Stomach (tissue), 9 donors: Measurements from ENCODE around the gene ZNF607. TPM values are rescaled to one million over a fixed set of nuclear protein-coding genes. Genes with fewer than 3 reads are reported as not detected.

Experiments
- DNase-seq, 2 donors: peaks; one replicate each; pipeline versions ENCODE4 v3.0.0 to v3.0.0-alpha.2; 2013 to 2019
- H3K27ac ChIP-seq, 5 donors: fragments of 200-600 bp in 4 of 5; sonication (generic) in 4 of 5; one replicate each; pipeline ENCODE4 v1.5.1; 2013 to 2019; ENCODE audit warnings: mild to moderate bottlenecking in 1 of 5, moderate library complexity in 1 of 5
- H3K27me3 ChIP-seq, 3 donors: fragments of 200-600 bp; sonication (generic); one replicate each; pipeline ENCODE4 v1.5.1; 2017 to 2019; ENCODE audit warnings: mixed run types in 1 of 3
- H3K36me3 ChIP-seq, 4 donors: fragments of 200-600 bp; sonication (generic); 1 replicate in 3 of 4; 2 replicates in 1 of 4; pipeline ENCODE4 v1.5.1; 2016 to 2019
- H3K4me1 ChIP-seq, 4 donors: fragments of 200-600 bp; sonication (generic); one replicate each; pipeline ENCODE4 v1.5.1; 2016 to 2019
- H3K4me3 ChIP-seq, 4 donors: fragments of 200-600 bp; sonication (generic) in 3 of 4; one replicate each; pipeline ENCODE4 v1.5.1; 2016 to 2019; ENCODE audit warnings: mild to moderate bottlenecking in 1 of 4
- H3K9me3 ChIP-seq, 4 donors: fragments of 200-600 bp; sonication (generic); one replicate each; pipeline ENCODE4 v1.5.1; 2016 to 2019
- CTCF ChIP-seq, 7 experiments: fragments of 450-650 bp in 4 of 7; fragments of 200-600 bp in 3 of 7; sonication (generic) in 3 of 7; IDR thresholded peaks; one replicate each; pipeline ENCODE4 v1.5.1; 2016 to 2019; ENCODE audit warnings: antibody characterized with exemption in 7 of 7, control low read depth in 2 of 7, mild to moderate bottlenecking in 1 of 7
- EP300 ChIP-seq: sonication (generic); formaldehyde crosslinking; IDR thresholded peaks from one replicate; pipeline ENCODE4 v1.6.1; 2017; ENCODE audit warnings: antibody characterized with exemption
- POLR2A ChIP-seq, 4 donors: fragments of 450-650 bp; IDR thresholded peaks; one replicate each; pipeline ENCODE4 v1.6.1; 2016; ENCODE audit warnings: antibody characterized with exemption in 4 of 4, control low read depth in 2 of 4, mild to moderate bottlenecking in 1 of 4, moderate library complexity in 1 of 4
- POLR2AphosphoS5 ChIP-seq, 3 donors: sonication (generic); formaldehyde crosslinking; IDR thresholded peaks; one replicate each; pipeline ENCODE4 v1.6.1; 2016; ENCODE audit warnings: antibody characterized with exemption in 3 of 3
- WGBS, 5 donors: extraction: QIAGEN DNeasy Blood & Tissue Kit in 3 of 5; methylation state at CpG; one replicate each; pipeline versions ENCODE4 v1.1.5 to v1.1.7; 2013 to 2018; 5-methylcytosine and 5-hydroxymethylcytosine counted together
- intact Hi-C: fragments of 100-400 bp; cut with DNase I; formaldehyde crosslinking; loops from one replicate; pipeline ENCODE4 v1.15.1; 2023; ENCODE audit warnings: low total_unique reads
- polyA plus RNA-seq, 3 donors: library from polyadenylated mRNA; stranded (reverse); fragments of 200-250 nt; gene quantifications; one replicate each; pipeline ENCODE4 v1.2.3, GENCODE V29; 2013
- total RNA-seq, 5 donors: library from RNA; depleted of rRNA; stranded (reverse); fragments of >200 nt; gene quantifications; one replicate each; pipeline versions ENCODE4 v1.1.0 to v1.2.3, GENCODE V29; 2014 to 2016
- donor health status: healthy with polysubstance abuse.
- donor health status: Bipolar disorder and iron deficiency.
- donor health status: healthy.

The ZNF607 gene
- total and polyA plus RNA-seq, 8 donors: 0.76 to 7.0 (median 3.6) TPM

GRCh38 chr19:37725181-37725580, 5.6 kb upstream of the ZNF607 start:
- no peaks in the 10 kb centered on the region for H3K27me3 ChIP-seq
- H3K9me3 ChIP-seq: peaks cover 0 to 52% (median 21%) of the 10 kb centered on the region in 4 donors
- intact Hi-C loops: no loop called here
- H3K4me1 ChIP-seq: no peaks in the 10 kb centered on the region
- WGBS, 5 donors: 83 to 97% (median 89%) methylated on average over 2 of the region's 2 CpGs
- DNase-seq: peak in 1 of 2 donors; percentile 5
- H3K27ac ChIP-seq: no peak overlapping the region
- no peak overlapping the region for H3K4me3 ChIP-seq
- peaks cover 0 to 10% (median 3%) of the 10 kb centered on the region in 4 donors for H3K36me3 ChIP-seq
- TF ChIP-seq EP300 (no peak), POLR2AphosphoS5 (IDR thresholded peaks at IDR 0.05) (no peak), POLR2A (IDR thresholded peaks at IDR 0.05) (no peak), CTCF (IDR thresholded peaks at IDR 0.05) (no peak)

- peaks cover 0 to 13% (median 6%) of the 10 kb centered on the region in 4 donors for H3K9me3 ChIP-seq
- DNase-seq: no peak
- 6 to 9% (median 7%) methylated on average over 8 of the region's 8 CpGs for WGBS, 5 donors
- H3K4me3 ChIP-seq: peak overlapping the region; percentile 72 to 94 (median 90)
- peaks cover 6 to 16% (median 13%) of the 10 kb centered on the region in 4 donors for H3K4me1 ChIP-seq
- peaks cover 0 to 5% (median 4%) of the 10 kb centered on the region in 4 donors for H3K36me3 ChIP-seq
- H3K27ac ChIP-seq: peak overlapping the region; percentile 53 to 87 (median 81)
- no peaks in the 10 kb centered on the region for H3K27me3 ChIP-seq
- TF ChIP-seq POLR2AphosphoS5 (IDR thresholded peaks at IDR 0.05) (no peak), CTCF (IDR thresholded peaks at IDR 0.05) (peak in 1 of 7 experiments; percentile 13), EP300 (no peak), POLR2A (IDR thresholded peaks at IDR 0.05) (no peak)
- intact Hi-C loops: no loop called here
Measured at GRCh38 chr19:37719927-37720265, 335 bp upstream of the ZNF607 start.

DNA sequence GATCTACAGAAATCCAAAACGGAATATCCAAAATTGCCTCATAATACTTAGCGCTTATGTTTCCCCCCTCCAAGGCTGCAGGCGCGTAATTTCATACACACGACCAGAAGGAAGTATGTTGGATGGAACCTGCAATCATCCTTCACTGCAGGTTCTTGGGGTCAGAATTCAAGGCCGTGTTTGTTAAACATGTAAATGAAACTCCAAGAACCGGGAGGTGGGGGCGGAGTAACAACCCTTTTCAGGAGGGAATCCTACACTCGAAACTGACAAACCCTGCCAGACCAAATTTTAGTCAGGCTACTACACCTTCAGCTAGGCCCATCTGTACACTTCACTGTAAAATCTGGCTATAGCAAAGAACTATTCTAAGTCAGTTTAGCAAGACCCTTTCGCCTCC, 1.3 kb downstream of the ZNF607 start:
- intact Hi-C loops: no loop called here
- Histone ChIP-seq H3K4me1 (peaks cover 6 to 16% (median 13%) of the 10 kb centered on the region in 4 donors), H3K9me3 (peaks cover 0 to 13% (median 5%) of the 10 kb centered on the region in 4 donors), H3K36me3 (peaks cover 0 to 15% (median 11%) of the 10 kb centered on the region in 4 donors), H3K27me3 (no peaks in the 10 kb centered on the region), H3K27ac (peak overlapping the region in 1 of 5 donors; percentile 87), H3K4me3 (peak overlapping the region; percentile 72 to 94 (median 90))
- TF ChIP-seq POLR2A (IDR thresholded peaks at IDR 0.05) (no peak), CTCF (IDR thresholded peaks at IDR 0.05) (no peak), EP300 (no peak), POLR2AphosphoS5 (IDR thresholded peaks at IDR 0.05) (no peak)
- WGBS, 5 donors: 39 to 56% (median 43%) methylated on average over 10 of the region's 10 CpGs
- DNase-seq: no peak

DNA sequence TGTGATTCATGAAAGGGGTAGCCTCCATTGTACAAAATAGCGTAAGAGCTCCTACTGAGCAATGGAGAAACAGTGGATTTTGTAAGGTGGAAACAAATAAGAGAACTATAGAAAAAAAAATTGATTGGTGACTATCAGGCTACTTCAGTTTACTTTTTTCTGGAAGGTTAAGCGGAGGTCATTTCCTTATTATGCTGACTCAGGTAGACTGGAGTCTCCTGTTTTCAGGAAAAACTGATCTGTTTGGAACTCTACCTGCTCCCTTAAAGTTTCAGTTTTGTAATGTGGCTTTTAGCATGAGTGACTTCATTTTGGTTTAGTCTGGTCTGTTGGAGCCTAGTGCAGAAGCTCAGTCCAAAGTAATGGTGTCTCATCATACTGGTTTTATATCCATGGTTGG, 3.4 kb downstream of the ZNF607 start:
- no peaks in the 10 kb centered on the region for H3K27me3 ChIP-seq
- DNase-seq: no peak
- H3K4me1 ChIP-seq: peaks cover 6 to 16% (median 13%) of the 10 kb centered on the region in 4 donors
- H3K27ac ChIP-seq: no peak overlapping the region
- no peak overlapping the region for H3K4me3 ChIP-seq
- H3K36me3 ChIP-seq: peaks cover 0 to 30% (median 15%) of the 10 kb centered on the region in 4 donors
- TF ChIP-seq POLR2AphosphoS5 (IDR thresholded peaks at IDR 0.05) (no peak), POLR2A (IDR thresholded peaks at IDR 0.05) (no peak), EP300 (no peak), CTCF (IDR thresholded peaks at IDR 0.05) (no peak)
- intact Hi-C loops: no loop called here
- WGBS, 5 donors: 93 to 98% (median 97%) methylated on average over 2 of the region's 2 CpGs
- peaks cover 0 to 21% (median 6%) of the 10 kb centered on the region in 4 donors for H3K9me3 ChIP-seq
